Measurements from ENCODE around the gene FOXP1. TPM values are rescaled to one million over a fixed set of nuclear protein-coding genes. Genes with fewer than 3 reads are reported as not detected.

The FOXP1 gene
- total and polyA plus RNA-seq, 5 experiments from 2014 or later, result 280 to 443 (median 382) TPM

DNA sequence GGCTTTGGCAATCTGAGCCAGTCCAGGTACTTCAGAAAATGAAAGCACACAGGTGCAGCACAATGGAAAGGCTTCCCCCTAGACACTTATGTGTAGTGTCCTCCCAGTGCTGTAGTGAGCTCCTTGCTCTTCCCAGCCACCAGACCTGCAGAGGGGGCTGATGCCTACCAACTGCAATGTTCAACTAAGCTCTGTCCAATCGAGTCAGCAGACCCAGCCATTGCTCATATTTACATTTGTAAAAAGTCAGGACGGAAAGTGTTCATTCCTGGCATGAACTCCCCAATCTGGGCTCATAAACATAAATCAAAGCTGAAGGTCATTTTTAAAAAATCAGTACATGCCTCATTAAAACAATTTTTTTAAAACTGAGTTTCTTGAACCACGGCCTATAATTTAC lies 73.0 kb downstream of the FOXP1 start:
- POLR2A ChIA-PET, result interaction anchor here (1.0 to 5.1 kb wide), 7 partner anchors 14 to 440 kb away, joined by 3 to 40 read pairs (median 5); no protein-coding TSS in a partner anchor
- Mint-ChIP-seq H3K36me3 (no peaks in the 10 kb centered on the region), H3K4me3 (peak overlapping the region in 7 of 10 donors; percentile 7 to 51 (median 33)), H3K27me3 (no peaks in the 10 kb centered on the region), H3K27ac (peak overlapping the region in 9 of 10 donors; percentile 20 to 92 (median 86)), H3K9me3 (no peaks in the 10 kb centered on the region), H3K4me1 (peaks cover 23 to 34% (median 32%) of the 10 kb centered on the region in 4 donors)
- DNase-seq (no peak), ATAC-seq (peak in 1 of 2 donors; percentile 29)

DNA sequence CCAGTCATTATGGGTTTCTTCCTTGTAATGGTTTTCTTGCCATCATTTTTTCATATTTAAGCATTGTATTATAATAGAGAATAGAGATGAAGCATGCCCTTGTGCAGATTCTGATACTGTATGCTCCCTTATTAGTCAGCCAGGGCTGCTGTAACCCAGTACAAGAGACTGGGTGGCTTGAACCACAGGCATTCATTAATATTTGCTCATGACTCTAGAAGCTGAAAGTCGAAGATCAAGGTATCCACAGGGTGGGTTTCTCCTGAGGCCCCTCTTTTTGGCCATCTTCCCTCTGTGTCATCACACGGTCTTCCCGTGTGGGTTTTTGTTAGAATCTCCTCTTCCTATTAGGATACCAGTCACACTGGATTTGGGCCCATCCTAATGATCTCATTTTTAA lies 74.5 kb downstream of the FOXP1 start:
- peaks cover 24 to 44% (median 39%) of the 10 kb centered on the region in 4 donors for H3K4me1 Mint-ChIP-seq
- POLR2A ChIA-PET, result interaction anchor here (1.5 to 5.1 kb wide), 3 partner anchors 12 to 67 kb away, joined by 3 to 40 read pairs (median 4); no protein-coding TSS in a partner anchor
- DNase-seq (no peak), ATAC-seq (no peak)
- no peaks in the 10 kb centered on the region for H3K36me3 Mint-ChIP-seq
- H3K27ac Mint-ChIP-seq, result peak overlapping the region in 9 of 10 donors; percentile 15 to 82 (median 66)
- no peak overlapping the region for H3K4me3 Mint-ChIP-seq
- no peaks in the 10 kb centered on the region for H3K9me3 Mint-ChIP-seq
- H3K27me3 Mint-ChIP-seq, result no peaks in the 10 kb centered on the region

DNA sequence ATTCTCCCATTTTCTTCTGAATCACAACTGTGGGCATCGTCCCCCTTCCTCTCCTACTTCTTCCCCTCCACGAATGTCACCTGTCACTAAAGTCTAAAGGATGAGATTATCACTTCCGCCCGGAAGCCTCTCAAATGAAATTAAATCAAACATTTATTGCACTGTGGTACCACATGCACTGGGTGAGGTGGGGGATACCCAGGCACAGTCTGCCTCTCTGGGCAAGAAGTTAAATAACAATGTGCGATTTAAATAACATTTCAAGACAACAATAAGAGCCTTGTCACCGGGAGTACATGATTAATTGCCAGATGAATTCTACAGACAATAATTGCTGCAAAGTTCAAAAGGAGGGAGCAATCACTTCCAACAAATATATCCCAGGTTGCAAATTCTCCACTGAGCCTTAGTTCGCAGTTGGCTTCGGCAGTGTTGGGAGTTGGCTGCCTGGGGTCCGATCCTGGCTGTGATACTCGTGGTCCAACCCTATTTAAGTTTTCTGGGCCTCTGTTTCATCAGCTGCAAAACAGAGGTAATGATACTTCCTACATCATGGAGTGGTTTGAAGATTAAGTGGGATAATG lies 77.7 kb downstream of the FOXP1 start:
- peak overlapping the region in 7 of 10 donors; percentile 36 to 82 (median 60) for H3K27ac Mint-ChIP-seq
- no peak overlapping the region for H3K4me3 Mint-ChIP-seq
- peaks cover 32 to 70% (median 59%) of the 10 kb centered on the region in 4 donors for H3K4me1 Mint-ChIP-seq
- H3K9me3 Mint-ChIP-seq, result peaks cover 0 to under 1% (median 0%) of the 10 kb centered on the region in 9 donors
- POLR2A ChIA-PET, result interaction anchor here (0.8 to 1.3 kb wide), 5 partner anchors 8 to 60 kb away, joined by 3 to 4 read pairs (median 3); no protein-coding TSS in a partner anchor
- peaks cover 0 to 5% (median 0%) of the 10 kb centered on the region in 3 donors for H3K36me3 Mint-ChIP-seq
- H3K27me3 Mint-ChIP-seq, result no peaks in the 10 kb centered on the region
- no peak for ATAC-seq
- no peak for DNase-seq

DNA sequence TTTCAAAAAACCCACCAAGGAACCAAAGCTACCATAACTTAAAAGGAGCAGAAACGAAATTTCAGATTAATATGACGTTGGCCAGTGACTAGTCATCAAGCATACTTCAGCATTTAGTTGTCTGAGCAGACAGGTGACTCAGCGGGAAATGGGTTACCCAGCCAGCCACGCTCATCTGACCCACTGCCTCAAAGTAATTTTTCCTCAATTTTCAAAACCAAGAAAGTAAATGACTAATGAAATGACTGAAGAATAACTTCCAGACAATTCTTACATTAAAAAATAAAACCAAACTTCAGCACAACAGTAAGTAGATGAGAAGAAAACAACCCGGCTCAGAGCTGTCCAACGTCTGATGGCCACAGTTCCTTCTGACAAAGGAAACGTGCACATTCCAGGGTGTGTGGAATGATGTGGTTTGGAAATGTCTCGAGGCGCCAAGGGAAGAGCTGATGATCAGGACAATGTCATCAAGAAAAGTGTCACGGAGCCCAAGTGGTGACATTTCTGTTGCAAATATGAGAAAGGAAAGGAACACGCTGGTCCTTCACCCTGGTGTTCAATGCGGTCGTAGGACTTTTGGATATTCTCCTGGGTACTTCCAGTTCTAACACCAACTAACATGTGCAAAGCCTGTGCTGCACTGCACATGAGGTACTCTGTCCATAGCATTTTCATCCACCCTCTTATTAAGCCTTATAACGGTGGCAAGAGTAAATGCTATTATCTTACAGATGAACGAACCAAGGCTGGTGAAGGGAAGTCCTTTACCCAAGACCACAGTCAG lies 79.1 kb downstream of the FOXP1 start:
- Mint-ChIP-seq H3K4me3 (peak overlapping the region in 1 of 10 donors; percentile 19), H3K4me1 (peaks cover 34 to 77% (median 63%) of the 10 kb centered on the region in 4 donors), H3K9me3 (peaks cover 0 to 9% (median 2%) of the 10 kb centered on the region in 9 donors), H3K36me3 (peaks cover 0 to 5% (median 5%) of the 10 kb centered on the region in 3 donors), H3K27me3 (no peaks in the 10 kb centered on the region), H3K27ac (peak overlapping the region in 9 of 10 donors; percentile 35 to 89 (median 87))
- no peak for DNase-seq
- ATAC-seq, result peak in 1 of 2 donors; percentile 31
- POLR2A ChIA-PET, result interaction anchor here (0.6 to 1.1 kb wide), 2 partner anchors 70 to 85 kb away, joined by 3 to 5 read pairs; no protein-coding TSS in a partner anchor

DNA sequence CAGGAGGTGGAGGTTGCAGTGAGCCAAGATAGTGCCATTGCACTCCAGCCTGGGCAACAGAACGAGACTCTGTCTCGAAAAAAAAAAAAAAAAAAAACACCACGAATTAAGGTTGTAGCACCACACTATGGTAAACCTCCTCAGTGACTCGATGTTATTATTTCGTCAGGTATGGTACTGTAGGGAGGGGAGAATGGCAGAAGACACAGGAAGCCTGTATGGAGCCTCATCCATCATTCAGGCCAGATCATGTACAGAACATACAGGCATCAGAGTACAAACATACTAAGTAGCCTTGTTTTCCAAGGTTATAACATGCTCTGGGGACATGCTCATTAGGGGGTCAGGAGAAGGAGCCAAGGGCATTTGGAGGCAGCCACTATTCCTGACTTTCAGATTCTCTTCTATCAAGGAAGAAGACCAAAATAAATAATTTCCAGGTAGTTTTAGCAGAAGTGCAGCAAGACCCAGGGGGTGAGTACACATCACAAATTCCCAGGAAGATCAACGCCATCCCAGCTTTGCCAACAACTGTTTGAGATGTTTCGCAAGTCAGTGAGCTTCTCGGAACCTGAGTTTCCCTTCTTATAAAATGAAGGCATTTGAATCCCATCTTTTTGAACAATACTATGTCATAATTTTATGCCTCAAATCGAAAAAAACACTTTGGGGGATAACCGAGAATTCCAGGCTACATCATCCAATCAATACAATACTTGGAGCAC lies 79.8 kb downstream of the FOXP1 start:
- no peak for DNase-seq
- Mint-ChIP-seq H3K27ac (peak overlapping the region; percentile 70 to 89 (median 86)), H3K9me3 (peaks cover 0 to 9% (median 2%) of the 10 kb centered on the region in 9 donors), H3K27me3 (no peaks in the 10 kb centered on the region), H3K36me3 (peaks cover 0 to 5% (median 5%) of the 10 kb centered on the region in 3 donors), H3K4me3 (peak overlapping the region in 2 of 10 donors; percentile 5 to 37), H3K4me1 (peaks cover 39 to 76% (median 68%) of the 10 kb centered on the region in 4 donors)
- ATAC-seq, result peak; percentile 48 to 51
- POLR2A ChIA-PET, result interaction anchor here (0.6 to 1.1 kb wide), 2 partner anchors 69 to 85 kb away, joined by 3 to 5 read pairs; no protein-coding TSS in a partner anchor

DNA sequence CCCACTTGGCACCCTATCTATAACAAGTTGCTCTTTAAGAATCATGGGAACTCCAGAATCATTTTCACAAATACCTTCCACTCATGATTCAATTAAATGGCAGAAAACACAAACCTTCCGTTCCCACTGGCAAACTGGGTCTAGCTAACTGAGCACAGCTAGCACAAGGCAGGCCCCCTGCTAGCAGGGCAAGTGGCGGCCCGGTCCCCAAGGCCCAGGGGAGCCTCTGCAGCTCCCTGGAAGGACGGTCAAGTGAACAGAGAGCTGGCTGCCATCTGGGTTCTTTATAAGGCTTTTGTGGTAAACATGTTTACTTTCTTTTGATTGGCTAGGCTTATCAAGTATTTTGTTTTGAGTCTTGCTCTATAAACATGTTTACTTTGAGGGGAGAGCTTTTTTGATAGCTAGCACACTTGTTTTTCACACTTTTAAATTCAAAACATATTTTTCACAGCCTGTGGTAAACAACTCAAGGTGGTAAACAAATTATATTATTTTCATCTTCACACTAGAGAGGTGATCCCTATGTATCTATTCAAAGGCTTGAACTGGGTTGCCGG lies 81.4 kb downstream of the FOXP1 start:
- peaks cover 0 to 5% (median 5%) of the 10 kb centered on the region in 3 donors for H3K36me3 Mint-ChIP-seq
- POLR2A ChIA-PET, result interaction anchor here (0.7 to 1.4 kb wide), 6 partner anchors 9 to 115 kb away, joined by 3 to 5 read pairs (median 4); no protein-coding TSS in a partner anchor
- peaks cover 0 to 9% (median 2%) of the 10 kb centered on the region in 9 donors for H3K9me3 Mint-ChIP-seq
- peak overlapping the region in 1 of 10 donors; percentile 45 for H3K4me3 Mint-ChIP-seq
- peak overlapping the region in 9 of 10 donors; percentile 70 to 89 (median 86) for H3K27ac Mint-ChIP-seq
- ATAC-seq (no peak), DNase-seq (no peak)
- H3K27me3 Mint-ChIP-seq, result no peaks in the 10 kb centered on the region
- peaks cover 46 to 84% (median 80%) of the 10 kb centered on the region in 4 donors for H3K4me1 Mint-ChIP-seq

DNA sequence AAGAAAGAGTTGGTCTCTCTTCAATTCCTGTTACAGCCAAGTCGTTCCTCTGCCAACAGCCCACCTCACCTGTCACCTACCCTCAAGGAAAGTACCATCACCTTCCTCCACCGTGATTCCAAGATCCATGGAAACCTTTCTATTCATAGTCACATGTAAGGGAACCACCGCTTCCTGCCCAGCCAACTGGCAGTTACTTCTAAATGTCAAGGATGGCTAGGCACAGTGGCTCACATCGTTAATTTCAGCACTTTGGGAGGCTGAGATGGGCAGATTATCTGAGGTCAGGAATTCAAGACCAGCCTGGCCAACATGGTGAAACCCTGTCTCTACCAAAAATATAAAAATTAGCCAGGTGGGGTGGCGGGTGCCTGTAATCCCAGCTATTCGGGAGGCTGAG lies 82.8 kb downstream of the FOXP1 start:
- peak overlapping the region in 2 of 10 donors; percentile 1 to 33 for H3K4me3 Mint-ChIP-seq
- POLR2A ChIA-PET, result interaction anchor here (0.6 to 1.0 kb wide), 2 partner anchors 9 to 68 kb away, joined by 3 read pairs; no protein-coding TSS in a partner anchor
- H3K4me1 Mint-ChIP-seq, result peaks cover 48 to 88% (median 85%) of the 10 kb centered on the region in 4 donors

DNA sequence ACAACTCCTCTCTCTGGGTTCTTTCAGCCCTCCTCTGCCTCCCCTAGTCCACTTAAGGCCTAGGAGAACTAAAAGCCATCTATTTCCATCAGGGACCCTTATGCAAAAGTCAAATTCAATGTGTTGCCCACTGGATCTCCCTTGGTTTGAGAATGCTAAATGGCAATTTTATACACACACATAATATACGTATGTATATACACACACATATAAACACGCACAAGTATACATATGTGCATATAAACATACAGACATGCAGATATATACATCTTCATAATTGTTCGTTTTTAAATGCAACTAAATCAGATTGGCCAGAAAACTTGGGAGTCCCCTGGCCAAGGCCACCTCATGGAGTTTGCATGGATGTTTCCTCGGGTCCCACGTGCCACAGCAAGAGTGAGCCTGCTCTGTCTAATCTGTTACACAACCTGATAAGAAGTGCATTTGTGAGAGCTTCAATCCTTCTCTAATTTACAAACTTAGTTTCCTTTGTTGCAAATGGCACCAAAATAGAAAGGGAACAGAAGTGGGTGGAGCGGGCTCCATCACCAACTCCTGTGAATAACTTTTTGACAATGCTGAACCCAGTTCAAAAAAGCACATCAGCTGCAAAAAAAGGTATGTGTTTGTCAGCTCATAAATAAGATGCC lies 84.2 kb downstream of the FOXP1 start:
- POLR2A ChIA-PET, result interaction anchor here (1.4 to 7.3 kb wide), 3 partner anchors 10 to 44 kb away, joined by 3 to 40 read pairs (median 8); no protein-coding TSS in a partner anchor
- Mint-ChIP-seq H3K9me3 (peaks cover 0 to 18% (median 2%) of the 10 kb centered on the region in 9 donors), H3K4me3 (peak overlapping the region in 3 of 10 donors; percentile 19 to 25 (median 20)), H3K27ac (peak overlapping the region; percentile 71 to 100 (median 98)), H3K27me3 (no peaks in the 10 kb centered on the region), H3K4me1 (peaks cover 53 to 94% (median 93%) of the 10 kb centered on the region in 4 donors), H3K36me3 (peaks cover 0 to 5% (median 5%) of the 10 kb centered on the region in 3 donors)
- no peak for DNase-seq
- no peak for ATAC-seq

More for the DNA sequence above, 82.8 kb downstream of the FOXP1 start:
- Mint-ChIP-seq H3K27me3 (no peaks in the 10 kb centered on the region), H3K9me3 (peaks cover 0 to 9% (median 2%) of the 10 kb centered on the region in 9 donors), H3K36me3 (peaks cover 0 to 5% (median 5%) of the 10 kb centered on the region in 3 donors), H3K27ac (peak overlapping the region; percentile 11 to 96 (median 79))
- ATAC-seq (no peak), DNase-seq (no peak)

DNA sequence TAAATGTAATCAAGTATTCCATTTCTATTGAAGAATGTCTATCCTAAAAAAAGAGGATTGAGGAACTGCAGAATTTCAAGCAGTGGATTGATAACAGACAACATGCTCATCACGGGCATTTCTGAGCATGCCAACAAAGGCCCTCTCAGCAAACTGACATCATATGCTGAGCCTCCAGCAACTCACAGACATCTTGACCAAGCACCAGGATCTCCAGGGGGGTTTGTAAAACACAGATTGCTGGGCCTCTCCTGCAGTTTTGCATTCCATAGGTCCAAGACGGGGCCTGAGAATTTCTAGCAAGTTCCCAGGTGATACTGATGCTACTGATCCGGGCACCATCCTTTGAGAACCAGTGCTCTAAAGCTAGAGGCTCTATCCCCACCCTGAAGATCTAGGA lies 85.0 kb downstream of the FOXP1 start:
- Mint-ChIP-seq H3K27ac (peak overlapping the region; percentile 88 to 100 (median 98)), H3K4me3 (peak overlapping the region in 2 of 10 donors; percentile 34 to 82), H3K27me3 (no peaks in the 10 kb centered on the region), H3K9me3 (peaks cover 0 to 18% (median 2%) of the 10 kb centered on the region in 9 donors), H3K4me1 (peaks cover 50 to 92% (median 90%) of the 10 kb centered on the region in 4 donors), H3K36me3 (peaks cover 0 to 5% (median 5%) of the 10 kb centered on the region in 3 donors)
- DNase-seq (no peak), ATAC-seq (no peak)
- POLR2A ChIA-PET, result interaction anchor here (0.6 to 7.3 kb wide), 7 partner anchors 10 to 112 kb away, joined by 3 to 40 read pairs (median 8); no protein-coding TSS in a partner anchor

DNA sequence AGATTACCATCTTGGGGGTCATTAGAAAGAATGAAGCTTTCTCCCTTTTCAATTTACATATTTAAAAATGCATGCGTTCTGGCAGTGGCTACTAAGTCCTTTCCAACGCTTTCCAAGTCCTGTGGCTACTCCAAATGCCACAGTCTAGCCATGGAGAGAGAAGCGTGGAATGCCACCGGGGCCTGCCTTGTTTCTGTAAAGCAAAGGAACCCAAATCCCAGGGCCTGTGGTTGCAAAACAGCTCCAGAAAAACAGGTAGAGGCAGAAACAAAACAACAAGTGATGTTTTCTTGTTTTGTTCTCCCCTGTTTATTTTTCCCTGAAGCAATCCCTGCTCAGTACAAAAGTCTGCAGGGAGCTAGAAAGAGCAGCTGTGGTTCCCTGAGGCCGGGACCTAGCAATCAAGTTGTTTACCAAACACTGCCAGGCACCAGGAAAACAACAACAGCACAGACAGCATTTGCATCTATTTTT lies 85.5 kb downstream of the FOXP1 start:
- no peaks in the 10 kb centered on the region for H3K27me3 Mint-ChIP-seq
- POLR2A ChIA-PET, result interaction anchor here (0.5 to 7.3 kb wide), 14 partner anchors 8 to 412 kb away, joined by 3 to 40 read pairs (median 4); no protein-coding TSS in a partner anchor
- DNase-seq, result no peak
- H3K9me3 Mint-ChIP-seq, result peaks cover 0 to 18% (median 2%) of the 10 kb centered on the region in 9 donors
- H3K36me3 Mint-ChIP-seq, result peaks cover 0 to 5% (median 5%) of the 10 kb centered on the region in 3 donors
- peak overlapping the region in 2 of 10 donors; percentile 10 to 82 for H3K4me3 Mint-ChIP-seq
- H3K27ac Mint-ChIP-seq, result peak overlapping the region; percentile 88 to 100 (median 98)
- no peak for ATAC-seq
- peaks cover 48 to 92% (median 89%) of the 10 kb centered on the region in 4 donors for H3K4me1 Mint-ChIP-seq
